HepG2 (cell line): ENCODE measurements around the gene AFF1. TPM values are rescaled to one million over a fixed set of nuclear protein-coding genes. Genes with fewer than 3 reads are reported as not detected.

Source experiments
- BRD4 ChIP-seq: sonication (generic); formaldehyde crosslinking; IDR thresholded peaks from 2 replicates; pipeline ENCODE4 v1.4.0; 2020; ENCODE audit warnings: missing genetic modification reagents
- CAMTA2 ChIP-seq: sonication (generic); formaldehyde crosslinking; IDR thresholded peaks from 2 replicates; pipeline ENCODE4 v1.4.0; 2020; ENCODE audit warnings: mild to moderate bottlenecking, missing genetic modification reagents, borderline replicate concordance
- CENPBD1 ChIP-seq: sonication (generic); formaldehyde crosslinking; IDR thresholded peaks from 2 replicates; pipeline ENCODE4 v1.8.0; 2022; ENCODE audit warnings: missing genetic modification reagents, low read depth, mild to moderate bottlenecking, borderline replicate concordance
- CREB1 ChIP-seq, 2 experiments: fragments of 450-650 bp in 1 of 2; IDR thresholded peaks; 2 replicates each; pipeline ENCODE4 v1.6.1; 2016 to 2017; ENCODE audit warnings: control low read depth in 1 of 2, mild to moderate bottlenecking in 1 of 2, missing compliant biosample characterization in 1 of 2, missing genetic modification characterization in 1 of 2
- HNRNPH1 ChIP-seq: fragments of 200-400 bp; formaldehyde crosslinking; optimal IDR thresholded peaks from 2 replicates; pipeline ENCODE3; 2017; ENCODE audit warnings: mild to moderate bottlenecking, low read depth, low read length
- HNRNPK ChIP-seq: fragments of 200-400 bp; formaldehyde crosslinking; IDR thresholded peaks from 2 replicates; pipeline ENCODE4 v1.6.1; 2018; ENCODE audit warnings: low read length, low read depth, moderate library complexity, mild to moderate bottlenecking; ENCODE audit not compliant: poor library complexity, severe bottlenecking
- KMT2B ChIP-seq: IDR thresholded peaks from 2 replicates; pipeline ENCODE4 v1.6.1; 2016; ENCODE audit warnings: missing genetic modification reagents, missing compliant biosample characterization
- SMAD3 ChIP-seq: sonication (generic); formaldehyde crosslinking; IDR thresholded peaks from 2 replicates; pipeline ENCODE4 v1.4.0; 2020; ENCODE audit warnings: missing genetic modification reagents
- SMARCE1 ChIP-seq: fragments of 450-650 bp; IDR thresholded peaks from 2 replicates; pipeline ENCODE4 v1.6.1; 2017; ENCODE audit warnings: borderline replicate concordance
- SP1 ChIP-seq, 2 experiments: fragments of 450-650 bp in 1 of 2; sonication (generic) in 1 of 2; formaldehyde crosslinking in 1 of 2; IDR thresholded peaks; 2 replicates each; pipeline versions ENCODE4 v1.4.0 to v1.6.1; 2016 to 2020; ENCODE audit warnings: missing genetic modification reagents in 1 of 2
- TBL1XR1 ChIP-seq: fragments of 150-350 bp; IDR thresholded peaks from 2 replicates; pipeline ENCODE4 v1.6.1; 2014; ENCODE audit warnings: borderline replicate concordance, low read length; ENCODE audit not compliant: partially characterized antibody
- TCF7L2 ChIP-seq: IDR thresholded peaks from 2 replicates; pipeline ENCODE4 v1.6.1; 2011; ENCODE audit warnings: mild to moderate bottlenecking, low read depth, low read length, moderate library complexity
- TFE3 ChIP-seq: IDR thresholded peaks from 2 replicates; pipeline ENCODE4 v1.6.1; 2016
- ZBTB1 ChIP-seq: sonication (generic); formaldehyde crosslinking; IDR thresholded peaks from 2 replicates; pipeline ENCODE4 v1.4.0; 2020; ENCODE audit warnings: missing genetic modification reagents, borderline replicate concordance
- ZNF142 ChIP-seq: sonication (generic); formaldehyde crosslinking; IDR thresholded peaks from 2 replicates; pipeline ENCODE4 v1.4.0; 2020; ENCODE audit warnings: missing genetic modification reagents
- ZNF562 ChIP-seq: sonication (generic); formaldehyde crosslinking; IDR thresholded peaks from 2 replicates; pipeline ENCODE4 v1.8.0; 2022; ENCODE audit warnings: missing genetic modification reagents, borderline replicate concordance
- ZNF720 ChIP-seq: sonication (generic); formaldehyde crosslinking; IDR thresholded peaks from 2 replicates; pipeline ENCODE4 v1.4.0; 2020; ENCODE audit warnings: missing genetic modification reagents
- polyA plus RNA-seq, 8 experiments: library from polyadenylated mRNA; depleted of rRNA in 3 of 8; stranded (reverse) in 7 of 8; unstranded in 1 of 8; fragments of >200 nt; fragmentation: Illumina TruSeq in 4 of 8; extraction: Trizol in 4 of 8; gene quantifications; 2 replicates each; pipeline versions ENCODE4 v1.2.1 to v1.2.3, GENCODE V29; 2011 to 2016; ENCODE audit warnings: low read depth in 4 of 8, missing spikeins in 1 of 8, mixed read lengths in 1 of 8; ENCODE audit not compliant: insufficient read depth in 1 of 8
- total RNA-seq, 5 experiments: library from RNA; depleted of rRNA; stranded (reverse); fragments of >200 nt; fragmentation: Illumina TruSeq; extraction: Trizol; gene quantifications; 2 replicates each; pipeline ENCODE4 v1.2.3, GENCODE V29; 2016; ENCODE audit warnings: low read depth in 1 of 5
- TF ChIP-seq, protein P1 (sequence below): sonication (generic); formaldehyde crosslinking; IDR thresholded peaks from 2 replicates; pipeline ENCODE4 v1.5.0; 2020; ENCODE audit warnings: mild to moderate bottlenecking, missing genetic modification reagents

The AFF1 gene
- total and polyA plus RNA-seq, 2 of the 13 experiments (the other 11 are each of a cell fraction or from before 2014, with no cell fraction given) = 15.5 to 15.9 TPM

- TF ChIP-seq CENPBD1 (CRISPR knock-in tag) (peak; percentile 76; the same call in 1 of the 2 replicates), TFE3 (CRISPR knock-in tag) (peak; percentile 18; the same call in 1 of the 2 replicates), BRD4 (CRISPR knock-in tag) (peak; percentile 56; the same call in 1 of the 2 replicates), SMARCE1 (no peak), SMAD3 (CRISPR knock-in tag) (no peak; the same call in 1 of the 2 replicates), SP1 (IDR thresholded peaks at IDR 0.05) (no peak), SP1 (CRISPR knock-in tag; IDR thresholded peaks at IDR 0.05) (peak; percentile 76), ZBTB1 (CRISPR knock-in tag) (peak; percentile 22; the same call in 1 of the 2 replicates), CAMTA2 (CRISPR knock-in tag) (0 out of 2 replicates have a peak, but pooled peaks have one; percentile 75), ZNF720 (CRISPR knock-in tag) (no peak), CREB1 (IDR thresholded peaks at IDR 0.05) (no peak), CREB1 (CRISPR knock-in tag; IDR thresholded peaks at IDR 0.05) (no peak), HNRNPH1 (no peak), ZNF142 (CRISPR knock-in tag) (peak; percentile 80), ZNF562 (CRISPR knock-in tag) (no peak), TCF7L2 (no peak), TBL1XR1 (no peak), HNRNPK (no peak), KMT2B (CRISPR knock-in tag) (peak; percentile 83)
- TF ChIP-seq, protein P1, sequence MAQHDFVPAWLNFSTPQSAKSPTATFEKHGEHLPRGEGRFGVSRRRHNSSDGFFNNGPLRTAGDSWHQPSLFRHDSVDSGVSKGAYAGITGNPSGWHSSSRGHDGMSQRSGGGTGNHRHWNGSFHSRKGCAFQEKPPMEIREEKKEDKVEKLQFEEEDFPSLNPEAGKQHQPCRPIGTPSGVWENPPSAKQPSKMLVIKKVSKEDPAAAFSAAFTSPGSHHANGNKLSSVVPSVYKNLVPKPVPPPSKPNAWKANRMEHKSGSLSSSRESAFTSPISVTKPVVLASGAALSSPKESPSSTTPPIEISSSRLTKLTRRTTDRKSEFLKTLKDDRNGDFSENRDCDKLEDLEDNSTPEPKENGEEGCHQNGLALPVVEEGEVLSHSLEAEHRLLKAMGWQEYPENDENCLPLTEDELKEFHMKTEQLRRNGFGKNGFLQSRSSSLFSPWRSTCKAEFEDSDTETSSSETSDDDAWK (CRISPR knock-in tag) = no peak
Measured at GRCh38 chr4:86934771-86935565, at the start of gene AFF1 (continued).
